ENCODE results near the gene RNF25.

Gene RNF25

DNA sequence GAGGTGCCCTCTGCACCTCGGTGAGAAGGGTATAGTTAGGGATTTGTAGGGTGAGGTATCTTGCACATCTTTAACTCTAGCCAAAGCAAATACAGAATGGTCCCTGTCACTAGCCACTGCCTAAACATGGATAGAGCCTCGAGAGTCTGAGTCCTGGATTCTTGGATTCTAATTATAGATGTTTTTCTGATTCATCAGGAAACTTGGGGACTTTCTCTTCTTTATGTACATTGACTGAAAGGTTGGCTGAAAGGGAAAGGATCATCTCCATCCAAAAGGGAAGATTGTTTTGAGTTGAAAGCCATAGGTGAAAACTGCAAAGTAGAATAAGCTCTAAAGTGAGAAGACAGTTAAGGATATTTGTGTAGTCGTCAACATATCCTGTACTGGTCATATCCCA, 8.3 kb upstream of the RNF25 start:
- DNase-seq (ENCODE audit: low read depth in 3 of 3) = no peak

DNA sequence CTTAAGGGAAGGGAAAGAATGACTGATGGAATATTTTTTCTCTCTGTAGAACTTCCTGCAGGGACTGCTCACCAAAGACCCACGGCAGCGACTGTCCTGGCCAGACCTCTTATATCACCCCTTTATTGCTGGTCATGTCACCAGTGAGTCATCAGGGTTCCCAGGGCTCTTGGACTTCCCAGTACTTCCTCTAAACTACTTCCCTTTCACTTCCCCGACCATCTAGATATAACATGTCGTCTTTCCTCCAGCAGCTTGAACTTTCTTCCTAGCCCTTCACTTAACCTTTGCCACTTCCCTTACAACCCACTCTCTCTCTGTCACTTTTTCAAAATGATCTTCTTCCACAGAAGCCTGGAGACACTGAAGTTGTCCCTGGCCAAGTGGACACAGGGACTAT, 7.3 kb upstream of the RNF25 start:
- no peak for DNase-seq (ENCODE audit: low read depth in 3 of 3)

DNA sequence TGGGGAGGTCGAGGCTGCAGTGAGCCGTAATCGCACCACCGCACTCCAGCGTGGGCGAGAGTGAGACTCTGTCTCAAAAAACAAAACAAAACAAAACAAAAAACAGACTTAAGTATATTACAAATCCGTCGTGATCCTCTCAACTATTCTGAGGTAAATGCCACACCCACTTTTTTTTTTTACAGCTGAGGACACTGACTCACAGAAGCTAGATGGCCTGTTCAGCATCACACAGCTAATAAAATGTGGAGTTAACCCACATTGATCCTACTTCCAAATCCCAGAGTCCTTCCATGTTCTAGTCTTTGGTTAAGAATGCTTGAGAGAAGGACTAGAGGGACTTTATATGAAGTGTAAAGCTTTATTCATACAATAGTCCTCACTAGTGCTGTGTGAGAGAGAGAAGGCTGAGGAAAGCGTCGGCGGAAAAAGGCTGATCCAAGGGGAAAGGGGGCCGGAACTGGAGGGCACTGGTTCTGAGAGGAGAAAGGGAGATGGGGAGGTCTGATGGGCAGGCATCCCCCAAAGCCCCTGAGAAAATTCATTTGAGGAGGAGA, 627 bp downstream of the RNF25 start:
- no peak for DNase-seq (ENCODE audit: low read depth in 3 of 3)

DNA sequence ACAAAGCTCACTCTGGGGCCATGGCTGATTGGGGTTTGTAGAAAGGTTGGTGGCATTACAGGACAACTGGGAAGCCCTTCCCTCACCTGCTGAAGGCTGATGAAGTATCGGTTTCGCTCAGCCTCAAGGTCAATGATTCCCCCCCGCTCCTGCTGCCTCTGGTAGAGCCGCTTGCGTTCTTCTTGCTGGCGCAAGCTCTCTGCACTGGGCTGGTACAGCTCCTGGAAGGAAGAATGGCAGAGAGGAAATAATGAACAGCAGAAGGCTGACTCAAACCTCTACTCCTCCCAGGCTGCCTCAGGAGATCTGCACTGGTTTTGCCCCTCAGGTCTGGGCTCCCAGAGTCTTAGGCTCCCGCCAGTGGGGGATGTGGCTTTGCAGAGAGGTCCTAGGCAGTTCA, 7.1 kb downstream of the RNF25 start:
- no peak for DNase-seq (ENCODE audit: low read depth in 3 of 3)

DNA sequence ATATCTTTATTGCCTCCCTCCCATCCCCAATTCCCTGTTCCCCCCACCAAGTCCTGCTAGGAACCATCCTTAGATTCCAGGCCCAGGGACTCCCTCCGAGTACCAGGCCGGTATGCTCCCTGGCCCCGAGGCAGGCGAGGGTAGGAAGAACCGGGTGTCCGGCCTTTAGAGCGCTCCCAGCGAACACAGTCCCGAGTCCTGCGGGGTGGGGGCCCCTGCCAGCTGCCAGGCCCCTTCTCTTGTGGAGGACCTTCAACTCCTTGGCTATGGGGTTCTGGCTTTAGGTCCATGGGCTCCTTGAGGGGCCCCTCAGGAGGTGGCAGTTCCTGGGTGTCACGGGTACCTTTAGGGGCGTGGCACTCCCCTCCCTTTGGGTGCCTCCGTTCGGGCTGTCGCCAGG, 7.9 kb downstream of the RNF25 start:
- no peak for DNase-seq (ENCODE audit: low read depth in 3 of 3)

DNA sequence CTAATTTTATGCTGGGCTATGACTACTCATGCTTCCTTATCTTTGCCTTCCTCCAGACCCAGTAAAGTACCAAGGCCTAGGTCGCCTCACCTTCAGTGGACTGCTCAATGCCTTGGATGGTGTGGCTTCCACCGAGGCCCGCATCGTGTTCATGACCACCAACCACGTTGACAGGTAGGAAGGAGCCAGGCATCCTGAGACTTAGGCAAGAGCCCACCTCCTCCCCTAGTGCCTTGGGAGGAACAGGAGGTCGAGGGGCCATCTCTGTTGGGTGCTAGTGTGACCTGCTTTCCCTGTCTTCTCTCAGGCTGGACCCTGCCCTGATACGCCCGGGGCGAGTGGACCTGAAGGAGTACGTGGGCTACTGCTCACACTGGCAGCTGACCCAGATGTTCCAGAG, 9.0 kb downstream of the RNF25 start:
- no peak for DNase-seq (ENCODE audit: low read depth in 3 of 3)

DNA sequence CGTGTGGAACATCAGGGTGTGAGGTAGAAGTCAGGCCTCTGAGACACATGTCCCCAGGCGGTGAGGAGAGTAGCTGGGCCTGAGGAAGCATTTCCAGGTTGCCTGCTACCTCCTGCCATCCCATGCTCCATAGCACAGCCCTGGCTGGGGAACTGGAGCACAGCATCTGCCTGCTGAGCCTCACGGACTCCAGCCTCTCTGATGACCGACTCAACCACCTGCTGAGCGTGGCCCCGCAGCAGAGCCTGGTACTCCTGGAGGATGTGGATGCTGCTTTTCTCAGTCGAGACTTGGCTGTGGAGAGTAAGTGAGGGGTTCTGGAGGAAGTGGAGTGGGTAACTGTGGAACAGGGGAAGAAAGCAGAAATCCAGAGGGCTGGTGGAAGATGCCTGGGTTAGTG, 9.4 kb downstream of the RNF25 start:
- no peak for DNase-seq (ENCODE audit: low read depth in 3 of 3)

DNA sequence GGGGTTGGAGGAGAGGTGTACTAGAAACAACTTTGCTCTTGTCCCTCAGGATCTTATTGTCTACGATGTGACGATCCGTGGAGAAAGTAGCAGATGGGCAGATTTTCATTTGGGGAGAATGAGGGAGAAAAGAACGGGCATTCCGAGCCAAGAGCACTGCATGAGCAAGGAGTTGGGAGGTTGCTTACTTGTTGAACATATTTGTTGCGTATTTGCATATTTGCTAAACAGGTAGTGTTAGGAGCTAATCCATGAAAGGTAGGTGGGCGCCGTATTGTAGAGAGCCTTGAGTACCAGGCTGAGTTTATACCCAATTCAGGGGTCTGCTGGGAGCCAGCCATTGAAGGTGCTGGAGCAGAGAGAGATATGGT, 11.8 kb downstream of the RNF25 start:
- DNase-seq (ENCODE audit: low read depth in 3 of 3) = no peak

DNA sequence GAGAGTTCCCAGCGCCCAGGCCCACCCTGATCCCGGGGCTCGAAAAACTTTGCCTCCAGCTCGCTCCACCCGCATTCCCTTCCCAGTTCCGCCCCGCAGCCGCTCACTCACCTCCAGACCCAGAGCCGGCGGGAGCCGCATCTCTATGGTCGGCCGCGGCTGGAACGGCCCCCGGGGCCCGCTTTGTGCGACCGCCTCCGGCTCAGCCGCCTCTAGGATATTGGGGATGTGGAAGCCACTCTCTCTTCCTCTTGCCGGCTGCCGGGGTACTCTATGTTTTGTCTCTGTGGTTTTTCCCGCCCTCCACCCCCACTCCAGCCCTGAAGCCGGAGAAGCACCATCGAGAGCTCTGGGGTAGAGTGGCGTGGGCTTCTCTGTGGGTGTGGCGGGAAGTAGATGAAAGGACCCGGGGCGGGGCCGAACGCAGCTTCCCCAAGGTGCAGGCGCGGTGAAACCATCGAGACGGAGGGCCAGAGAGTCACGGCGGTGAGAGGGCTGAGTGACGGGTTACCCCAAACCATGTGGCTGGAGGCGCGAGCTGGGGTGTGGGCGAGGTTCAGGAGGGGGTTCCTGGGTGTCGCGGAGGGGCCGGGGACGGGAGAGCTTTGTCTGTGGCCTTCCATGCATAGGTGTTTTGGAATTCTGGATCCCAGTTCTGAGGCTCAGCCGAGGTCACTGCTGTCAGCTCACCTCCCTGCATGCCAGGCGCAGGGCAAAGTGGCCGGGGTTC, 12.4 kb downstream of the RNF25 start, which contains the start of the genes BCS1L and ZNF142:
TSS of gene BCS1L (plus strand) at position 426 of the 730 bp plus-strand sequence. CDS start 1,305 bp downstream, outside the sequence.
TSS of gene ZNF142 (minus strand) at position 366 of the 730 bp plus-strand sequence. CDS start 3,194 bp downstream, outside the sequence.
- peak; percentile 92 to 97 (median 93) for DNase-seq (ENCODE audit: low read depth in 3 of 3)

DNA sequence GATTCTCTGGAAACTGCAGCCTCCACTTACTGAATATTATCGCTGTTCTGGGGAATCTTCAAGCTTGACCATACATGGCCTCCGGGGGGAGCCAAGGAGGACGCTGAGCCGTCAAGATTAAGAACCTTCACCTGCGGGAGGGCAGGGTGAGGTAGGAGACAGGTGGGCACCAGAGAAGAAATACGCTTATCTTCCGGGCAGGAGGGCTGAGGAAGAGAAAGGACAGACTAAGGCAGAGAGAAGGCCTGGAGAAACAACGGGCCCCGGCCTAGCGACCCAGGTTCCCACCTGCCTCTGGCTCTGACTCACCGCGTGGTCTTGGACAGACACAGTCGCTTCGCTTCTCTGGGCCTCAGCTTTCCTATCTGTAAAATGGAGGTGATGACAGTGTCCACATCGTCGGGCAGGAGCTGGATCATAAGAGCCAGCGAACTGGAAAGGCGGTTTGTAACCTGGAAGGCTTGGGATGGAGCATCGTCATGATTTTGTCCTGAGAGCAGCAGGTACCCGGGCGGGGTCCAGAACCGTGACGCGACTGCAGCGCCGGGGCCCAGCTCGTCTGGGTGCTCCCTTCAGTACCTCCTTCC, 13.0 kb downstream of the RNF25 start:
- peak in 2 of 3 experiments; percentile 5 to 46 for DNase-seq (ENCODE audit: low read depth in 3 of 3)

DNA sequence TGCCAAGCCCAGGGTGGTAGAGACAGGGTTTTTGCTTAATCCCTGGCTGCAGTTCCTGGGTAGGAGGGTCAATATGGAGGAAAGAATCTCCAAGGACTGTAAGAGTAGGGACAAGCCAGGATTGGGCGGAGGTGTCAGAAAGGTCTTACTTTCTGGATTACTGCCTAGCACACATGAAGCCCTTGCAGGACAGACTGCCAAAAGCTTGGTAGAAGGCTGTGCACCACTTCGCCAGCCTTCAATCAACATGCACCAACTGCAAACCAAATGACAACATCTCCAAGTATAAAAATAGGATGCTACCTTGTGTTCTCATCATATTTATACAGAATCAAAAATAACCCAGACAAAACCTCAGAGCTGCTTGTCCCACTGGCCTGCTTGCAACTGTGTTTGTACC, 16.1 kb downstream of the RNF25 start:
- DNase-seq (ENCODE audit: low read depth in 3 of 3) = no peak

DNA sequence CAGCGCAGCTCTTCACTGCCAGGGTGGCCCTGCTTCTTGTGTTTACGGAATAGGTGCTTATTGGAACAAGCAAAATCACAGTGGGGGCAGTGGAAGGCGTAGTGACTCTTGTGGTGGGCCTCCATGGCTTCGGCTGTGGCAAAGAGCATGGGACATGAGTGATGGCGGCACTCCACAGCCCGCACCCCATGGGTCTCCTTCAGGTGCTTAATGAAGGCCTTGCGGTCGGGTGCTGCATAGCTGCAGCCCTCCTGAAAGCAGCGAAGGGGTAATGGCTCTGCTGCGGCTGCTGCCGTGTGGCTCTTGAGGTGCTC, 23.1 kb downstream of the RNF25 start:
- no peak for DNase-seq (ENCODE audit: low read depth in 3 of 3)

DNA sequence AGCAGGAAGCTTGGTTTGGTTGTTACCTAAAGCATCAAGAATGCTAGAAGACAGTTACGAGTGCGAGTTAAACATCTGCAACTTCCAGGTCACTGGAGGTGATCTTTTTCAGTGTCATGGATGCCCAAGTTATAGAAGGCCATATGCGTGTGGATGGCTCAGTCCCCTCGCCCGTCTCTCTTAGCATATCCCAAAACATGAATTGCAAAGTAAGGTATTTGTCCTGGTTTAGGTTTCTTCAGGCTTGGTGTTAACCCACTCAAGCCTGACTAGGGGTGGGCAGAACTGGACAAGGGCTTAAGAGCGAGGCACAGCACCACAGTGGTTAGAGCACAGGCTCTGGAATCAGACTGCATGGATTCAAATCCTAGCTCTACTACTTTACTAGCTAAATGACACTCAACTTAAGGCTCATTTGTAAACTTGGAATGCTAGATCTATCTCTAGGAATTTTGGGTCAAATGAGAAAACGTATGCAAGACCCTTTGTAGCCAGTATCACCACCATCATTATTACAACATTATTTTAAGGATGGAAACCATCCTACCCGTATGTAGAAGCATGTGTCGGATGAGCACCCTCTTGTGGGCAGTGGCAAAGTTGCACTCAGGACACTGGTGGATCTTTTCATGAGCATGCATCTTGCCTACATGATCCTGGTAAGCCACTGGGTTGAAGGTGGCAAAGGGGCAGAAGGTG, 23.6 kb downstream of the RNF25 start:
- peak in 1 of 3 experiments; percentile 51 for DNase-seq (ENCODE audit: low read depth in 3 of 3)

DNA sequence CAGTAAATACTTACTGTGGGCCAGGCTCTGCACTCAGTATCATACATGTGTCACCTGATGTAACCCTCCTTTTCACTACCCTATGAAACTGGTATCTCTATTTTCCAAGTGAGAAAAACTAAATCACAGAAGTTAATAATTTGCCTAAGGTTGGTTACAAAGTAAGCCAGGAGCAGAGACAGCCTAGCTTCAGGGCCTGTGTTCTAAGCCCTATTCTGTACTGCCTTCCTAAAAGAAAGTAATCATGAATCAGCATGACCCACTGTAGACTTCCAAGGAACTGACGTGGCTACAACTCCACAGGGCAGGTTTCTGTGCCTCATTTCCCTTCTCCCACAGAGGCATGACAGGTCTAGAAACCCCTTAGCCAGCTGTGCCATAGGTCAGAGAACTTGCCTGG, 26.7 kb downstream of the RNF25 start:
- no peak for DNase-seq (ENCODE audit: low read depth in 3 of 3)

DNA sequence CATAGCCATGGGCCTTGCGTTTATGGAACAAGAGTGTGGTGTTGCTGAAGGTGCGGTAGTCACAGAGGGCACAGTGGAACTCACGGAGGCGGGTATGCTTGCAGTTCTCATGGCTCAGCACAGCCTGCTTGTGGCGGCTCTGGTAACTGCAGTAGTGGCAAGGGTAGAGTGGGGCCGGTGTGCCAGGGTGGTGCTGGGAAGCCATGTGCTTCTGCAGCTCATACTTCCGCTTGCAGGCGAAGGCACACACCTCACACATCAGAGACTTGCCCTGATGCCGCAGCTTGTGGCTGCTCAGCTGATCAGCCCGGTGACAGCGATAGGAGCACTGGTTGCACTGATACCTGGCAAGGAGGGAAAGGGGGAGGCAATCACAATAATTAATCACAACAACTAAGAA, 27.1 kb downstream of the RNF25 start:
- no peak for DNase-seq (ENCODE audit: low read depth in 3 of 3)

DNA sequence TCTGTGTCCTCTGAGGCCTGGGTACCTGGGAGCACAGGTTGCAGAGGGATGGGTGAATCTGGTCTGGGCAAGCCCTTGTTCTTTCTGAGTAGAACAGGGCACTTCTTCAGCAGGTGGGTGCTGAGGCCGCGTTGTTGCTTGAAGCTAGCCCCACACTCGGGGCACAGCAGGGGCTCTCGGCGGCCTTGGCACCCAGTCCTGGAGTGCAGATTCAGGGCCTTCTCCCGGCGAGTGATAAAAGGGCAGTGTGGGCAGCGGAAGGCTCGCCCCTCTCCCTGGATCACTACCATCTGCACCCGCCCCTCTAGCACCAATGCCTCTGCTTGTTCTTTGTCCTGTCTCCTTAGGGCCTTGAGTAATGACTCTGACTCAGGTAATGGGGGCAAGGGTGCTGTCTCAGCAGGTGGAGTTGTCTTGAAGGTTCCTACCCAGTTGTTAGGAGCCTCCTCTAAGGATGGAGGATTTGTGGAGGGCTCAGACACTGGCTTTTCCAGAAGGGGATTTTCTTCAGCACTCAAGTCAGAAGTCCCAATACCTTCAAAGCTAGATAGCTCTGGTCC, 28.0 kb downstream of the RNF25 start:
- no peak for DNase-seq (ENCODE audit: low read depth in 3 of 3)

DNA sequence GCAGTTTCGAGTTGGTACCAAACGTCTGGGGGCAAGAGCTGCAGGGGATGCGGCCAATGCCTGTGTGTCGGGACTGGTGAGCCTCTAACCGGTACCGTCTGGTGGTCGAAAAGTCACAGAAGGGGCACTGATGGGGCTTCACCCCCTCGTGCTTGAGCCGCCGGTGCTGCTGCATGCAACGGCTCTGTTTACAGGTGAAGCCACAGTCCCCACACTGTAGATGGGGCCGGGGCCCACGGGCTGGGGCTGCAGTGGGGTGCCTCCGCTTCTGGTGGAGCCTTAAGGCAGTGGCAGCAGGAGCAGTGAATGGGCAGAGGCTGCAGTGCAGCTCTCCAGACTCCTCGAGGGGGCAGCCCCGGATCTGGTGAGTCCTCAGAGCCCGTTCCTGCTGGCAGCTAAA, 29.0 kb downstream of the RNF25 start:
- no peak for DNase-seq (ENCODE audit: low read depth in 3 of 3)

DNA sequence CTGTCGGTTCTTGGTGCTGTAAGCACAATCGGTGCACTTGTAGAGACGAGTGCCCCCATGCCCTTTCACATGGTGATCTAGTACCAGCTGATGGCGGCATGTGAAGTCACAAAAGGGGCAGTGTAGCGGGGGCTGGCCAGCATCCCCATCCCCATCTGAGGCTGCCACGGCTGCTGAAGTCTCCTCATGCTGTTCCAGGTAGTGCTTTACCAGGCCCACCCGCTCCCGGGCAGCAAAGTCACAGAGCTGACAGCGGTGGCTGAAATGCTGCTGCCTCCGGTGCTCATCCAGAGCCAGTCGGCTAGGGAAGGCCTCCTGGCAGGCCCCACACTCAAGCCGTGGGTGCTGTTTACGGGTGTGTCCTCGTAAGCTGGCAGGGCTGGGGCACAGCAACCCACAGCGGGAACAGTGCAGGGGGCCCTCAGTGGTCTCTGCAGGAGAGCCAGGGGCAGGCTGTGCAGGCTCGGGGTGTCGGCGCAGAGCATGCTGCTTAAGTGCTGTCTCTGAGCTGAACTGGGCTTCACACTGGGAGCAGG, 29.6 kb downstream of the RNF25 start:
- DNase-seq (ENCODE audit: low read depth in 3 of 3) = no peak

DNA sequence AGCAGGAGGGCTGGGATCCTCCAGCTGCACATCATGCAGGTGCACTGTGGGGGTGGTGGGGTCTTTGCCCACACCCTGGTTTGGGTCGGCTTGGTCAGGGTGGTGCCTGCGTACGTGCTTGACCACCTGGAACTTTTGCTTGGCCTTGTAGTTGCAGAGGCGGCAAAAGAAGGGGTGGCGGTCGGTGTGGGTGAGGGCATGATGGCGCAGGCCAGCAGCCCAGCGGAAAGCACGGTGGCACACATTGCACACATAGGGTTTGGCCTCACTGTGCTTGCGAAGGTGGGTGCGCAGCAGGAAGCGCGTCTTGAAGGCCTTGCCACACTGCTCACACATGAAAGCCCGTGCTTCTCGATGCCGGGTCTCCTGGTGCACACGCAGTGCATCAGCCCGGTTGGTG, 33.4 kb downstream of the RNF25 start:
- no peak for DNase-seq (ENCODE audit: low read depth in 3 of 3)

DNA sequence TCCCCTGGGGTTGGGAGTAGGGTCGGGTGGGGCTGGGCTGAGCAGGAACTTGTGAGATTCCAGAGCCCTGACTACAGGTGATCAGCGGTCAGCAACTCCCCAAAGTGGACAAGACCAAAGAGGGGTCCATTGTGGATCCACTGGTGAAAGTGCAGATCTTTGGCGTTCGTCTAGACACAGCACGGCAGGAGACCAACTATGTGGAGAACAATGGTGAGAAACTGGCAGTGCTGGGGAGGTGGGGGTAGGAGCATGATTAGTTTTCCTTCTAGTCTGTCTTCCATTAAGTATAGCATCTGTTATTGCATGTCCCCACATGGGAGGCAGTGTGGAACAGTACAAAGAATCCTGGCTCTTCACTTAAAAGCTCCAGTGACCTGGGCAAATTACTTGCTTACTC, 36.1 kb downstream of the RNF25 start:
- DNase-seq (ENCODE audit: low read depth in 3 of 3) = no peak

DNA sequence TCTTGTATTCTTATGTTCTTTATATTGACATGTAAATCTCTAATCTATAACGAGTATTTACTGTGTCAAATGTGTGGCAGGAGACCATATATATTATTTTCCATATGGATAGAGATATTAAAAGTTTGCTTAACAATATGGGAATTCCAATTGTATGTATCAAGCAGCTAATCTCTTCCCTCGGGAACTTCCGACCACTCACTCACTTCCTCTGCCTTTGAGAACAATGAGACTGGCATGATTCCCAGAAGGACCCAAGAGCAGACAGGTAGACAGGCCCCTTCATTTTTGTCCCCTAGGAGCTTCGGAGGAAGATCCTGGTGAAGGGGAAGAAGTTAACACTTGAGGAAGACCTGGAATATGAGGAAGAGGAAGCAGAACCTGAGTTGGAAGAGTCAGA, 40.0 kb downstream of the RNF25 start:
- no peak for DNase-seq (ENCODE audit: low read depth in 3 of 3)

DNA sequence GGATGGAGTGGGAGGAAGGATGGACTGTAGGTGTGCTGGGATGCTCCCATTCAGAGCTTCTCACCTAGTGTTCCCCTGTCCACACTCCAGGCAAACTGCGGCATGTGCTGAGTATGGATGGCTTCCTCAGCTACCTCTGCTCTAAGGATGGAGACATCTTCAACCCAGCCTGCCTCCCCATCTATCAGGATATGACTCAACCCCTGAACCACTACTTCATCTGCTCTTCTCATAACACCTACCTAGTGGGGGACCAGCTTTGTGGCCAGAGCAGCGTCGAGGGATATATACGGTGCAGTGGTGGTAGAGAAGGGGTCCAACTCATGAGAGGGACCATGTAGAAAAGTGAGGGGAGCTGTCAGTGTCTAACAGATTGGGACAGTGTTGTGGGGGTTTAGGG, 43.9 kb downstream of the RNF25 start:
- DNase-seq (ENCODE audit: low read depth in 3 of 3) = no peak

All from stimulated activated CD4-positive, alpha-beta T cell treated with anti-CD3 and anti-CD28 coated beads, TNF-alpha, amount 100 ng/mL, for 24 hours (primary cell).